Suprapubic skin (tissue), 4 donors: ENCODE data around the gene ZNF615. TPM values are rescaled to one million over a fixed set of nuclear protein-coding genes. Genes with fewer than 3 reads are reported as not detected.
A peak's percentile ranks its signal among the peaks of the same experiment; 100 is the strongest.
"Not testable (repeated sequence)": the region's sequence is repeated elsewhere in the genome, so short reads cannot be mapped to it uniquely, and the experiment has no call there.

Source experiments
- DNase-seq, 2 donors: peaks; one replicate each; pipeline ENCODE4 v3.0.0-alpha.2; 2019; ENCODE audit warnings: low spot score in 2 of 2
- H3K27ac ChIP-seq: fragments of 200-600 bp; sonication (generic); one replicate; pipeline ENCODE4 v1.5.1; 2019
- H3K27me3 ChIP-seq: fragments of 200-600 bp; sonication (generic); one replicate; pipeline ENCODE4 v1.5.1; 2019
- H3K36me3 ChIP-seq: fragments of 200-600 bp; sonication (generic); one replicate; pipeline ENCODE4 v1.5.1; 2019
- H3K4me1 ChIP-seq: fragments of 200-600 bp; sonication (generic); one replicate; pipeline ENCODE4 v1.5.1; 2019
- H3K4me3 ChIP-seq: fragments of 200-600 bp; sonication (generic); one replicate; pipeline ENCODE4 v1.5.1; 2019; ENCODE audit warnings: mild to moderate bottlenecking
- H3K9me3 ChIP-seq: fragments of 200-600 bp; sonication (generic); one replicate; pipeline ENCODE4 v1.5.1; 2019
- EP300 ChIP-seq: sonication (generic); formaldehyde crosslinking; IDR thresholded peaks from one replicate; pipeline ENCODE4 v1.6.1; 2017; ENCODE audit warnings: antibody characterized with exemption
- POLR2A ChIP-seq, 2 donors: fragments of 450-650 bp; IDR thresholded peaks; one replicate each; pipeline ENCODE4 v1.6.1; 2017; ENCODE audit warnings: antibody characterized with exemption in 2 of 2, mild to moderate bottlenecking in 2 of 2, moderate library complexity in 2 of 2
- POLR2AphosphoS5 ChIP-seq, 3 donors: sonication (generic); formaldehyde crosslinking; IDR thresholded peaks; one replicate each; pipeline ENCODE4 v1.6.1; 2017; ENCODE audit warnings: antibody characterized with exemption in 3 of 3
- WGBS: methylation state at CpG from one replicate; pipeline ENCODE4 v1.1.5; 2018; 5-methylcytosine and 5-hydroxymethylcytosine counted together
- total RNA-seq, 4 donors: library from RNA; depleted of rRNA; stranded (reverse); fragments of >200 nt; gene quantifications; one replicate each; pipeline ENCODE4 v1.1.0, GENCODE V29; 2016
- TF ChIP-seq, protein P1 (sequence below), 2 donors: fragments of 200-600 bp in 1 of 2; fragments of 450-650 bp in 1 of 2; sonication (generic) in 1 of 2; IDR thresholded peaks; one replicate each; pipeline ENCODE4 v1.5.1; 2016 to 2019; ENCODE audit warnings: antibody characterized with exemption in 2 of 2, mild to moderate bottlenecking in 1 of 2, moderate library complexity in 1 of 2

The ZNF615 gene
- total RNA-seq, 4 donors from 2014 or later, result 10.2 to 19.6 (median 13.6) TPM

DNA sequence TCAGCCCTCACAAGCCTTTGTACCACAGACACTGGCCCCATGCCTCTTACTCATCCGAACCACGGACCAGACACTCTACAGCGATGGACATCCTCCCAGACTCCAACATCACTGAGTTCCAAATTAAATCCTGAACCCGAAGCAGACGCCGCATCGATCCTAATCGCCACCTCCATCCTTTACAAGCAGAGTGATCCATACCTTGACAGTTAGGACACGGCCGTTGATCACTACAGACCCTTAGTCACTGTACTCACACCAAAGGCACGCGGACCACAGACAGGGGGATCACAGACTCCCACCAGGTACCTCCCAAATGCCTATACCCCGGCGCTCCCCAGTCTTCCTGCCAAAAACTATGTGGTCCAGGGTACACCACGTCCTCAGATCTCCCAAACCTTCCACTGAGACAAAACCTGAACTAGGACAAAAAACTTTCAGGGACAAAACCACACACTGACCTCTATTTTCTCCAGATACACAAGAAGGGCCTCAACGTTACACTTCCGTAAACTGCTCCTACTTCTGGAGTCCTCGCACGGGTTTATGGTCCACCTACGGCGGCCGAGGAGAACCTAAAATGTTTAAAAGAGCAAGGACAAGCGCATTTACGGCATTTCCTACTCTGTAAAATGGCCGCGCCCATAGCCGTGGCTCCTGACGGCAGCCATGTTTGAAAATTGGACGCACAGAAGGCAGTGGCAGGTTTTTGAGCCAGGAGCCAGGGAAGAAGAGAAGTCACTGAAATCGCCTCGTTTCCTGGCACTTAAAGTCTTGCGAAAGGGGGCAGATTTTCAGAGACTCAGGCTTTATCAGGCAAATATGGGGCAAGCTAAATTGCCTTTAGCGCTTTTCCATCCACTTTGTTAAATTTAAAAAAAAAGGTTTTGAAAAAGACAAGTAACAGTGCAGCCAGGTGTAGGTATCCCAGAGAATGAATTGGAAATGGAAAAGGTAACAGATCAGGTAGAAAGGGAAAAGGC is 21.4 kb downstream of the ZNF615 start, which contains the start of gene ZNF350:
Gene ZNF350, minus strand, starts transcription at position 532 of the 983 bp plus-strand sequence. CDS start 12,480 bp downstream, outside the sequence.
- peak; percentile 93 for DNase-seq
- 2% methylated on average over 33 of the region's 33 CpGs for WGBS
- TF ChIP-seq, protein P1, sequence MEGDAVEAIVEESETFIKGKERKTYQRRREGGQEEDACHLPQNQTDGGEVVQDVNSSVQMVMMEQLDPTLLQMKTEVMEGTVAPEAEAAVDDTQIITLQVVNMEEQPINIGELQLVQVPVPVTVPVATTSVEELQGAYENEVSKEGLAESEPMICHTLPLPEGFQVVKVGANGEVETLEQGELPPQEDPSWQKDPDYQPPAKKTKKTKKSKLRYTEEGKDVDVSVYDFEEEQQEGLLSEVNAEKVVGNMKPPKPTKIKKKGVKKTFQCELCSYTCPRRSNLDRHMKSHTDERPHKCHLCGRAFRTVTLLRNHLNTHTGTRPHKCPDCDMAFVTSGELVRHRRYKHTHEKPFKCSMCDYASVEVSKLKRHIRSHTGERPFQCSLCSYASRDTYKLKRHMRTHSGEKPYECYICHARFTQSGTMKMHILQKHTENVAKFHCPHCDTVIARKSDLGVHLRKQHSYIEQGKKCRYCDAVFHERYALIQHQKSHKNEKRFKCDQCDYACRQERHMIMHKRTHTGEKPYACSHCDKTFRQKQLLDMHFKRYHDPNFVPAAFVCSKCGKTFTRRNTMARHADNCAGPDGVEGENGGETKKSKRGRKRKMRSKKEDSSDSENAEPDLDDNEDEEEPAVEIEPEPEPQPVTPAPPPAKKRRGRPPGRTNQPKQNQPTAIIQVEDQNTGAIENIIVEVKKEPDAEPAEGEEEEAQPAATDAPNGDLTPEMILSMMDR (IDR thresholded peaks at IDR 0.05), result no peak
- TF ChIP-seq POLR2A (IDR thresholded peaks at IDR 0.05) (peak in 1 of 2 donors; percentile 50), EP300 (no peak), POLR2AphosphoS5 (IDR thresholded peaks at IDR 0.05) (peak in 2 of 3 donors; percentile 87 to 97)
- Histone ChIP-seq H3K4me3 (peak within 1 kb of the TSS; percentile 93), H3K9me3 (peaks cover 32% of the 10 kb centered on the region), H3K27me3 (no peaks in the 10 kb centered on the region), H3K4me1 (peaks cover 19% of the 10 kb centered on the region), H3K36me3 (peaks cover 4% of the 10 kb centered on the region), H3K27ac (peak within 1 kb of the TSS; percentile 86)

DNA sequence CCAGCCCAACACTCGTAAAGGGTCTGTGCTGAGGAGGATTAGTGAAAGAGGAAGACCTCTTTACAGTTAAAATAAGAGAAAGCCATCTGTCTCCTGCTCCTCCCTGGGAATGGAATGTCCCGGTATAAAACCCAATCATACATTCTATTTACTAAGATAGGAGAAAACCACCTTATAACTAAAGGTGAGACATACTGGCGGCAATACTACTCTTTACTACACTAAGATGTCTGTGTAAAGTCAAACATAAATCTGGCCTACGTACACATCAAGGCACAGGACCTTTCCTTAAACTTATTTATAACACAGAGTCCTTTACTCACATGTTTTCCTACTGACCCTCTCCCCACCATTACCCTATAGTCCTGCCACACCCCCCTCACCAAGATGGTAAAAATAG is 24.6 kb downstream of the ZNF615 start:
- WGBS, result 90% methylated on average over 4 of the region's 4 CpGs
- no peak for TF ChIP-seq POLR2A (IDR thresholded peaks at IDR 0.05)
- no peak for TF ChIP-seq EP300
- no peak for TF ChIP-seq POLR2AphosphoS5 (IDR thresholded peaks at IDR 0.05)
- TF ChIP-seq, protein P1 (IDR thresholded peaks at IDR 0.05), result no peak
- H3K9me3 ChIP-seq, result peaks cover 41% of the 10 kb centered on the region
- no peak overlapping the region for H3K4me3 ChIP-seq
- no peaks in the 10 kb centered on the region for H3K27me3 ChIP-seq
- DNase-seq, result no peak
- H3K27ac ChIP-seq, result no peak overlapping the region
- peaks cover 28% of the 10 kb centered on the region for H3K36me3 ChIP-seq
- H3K4me1 ChIP-seq, result peaks cover 19% of the 10 kb centered on the region

- 70% methylated on average over 6 of the region's 6 CpGs for WGBS
- H3K4me1 ChIP-seq, result peaks cover 11% of the 10 kb centered on the region
- not testable (repeated sequence) for DNase-seq, H3K4me3 ChIP-seq, H3K27ac ChIP-seq, H3K27me3 ChIP-seq
- H3K9me3 ChIP-seq, result peaks cover 58% of the 10 kb centered on the region
- peaks cover 37% of the 10 kb centered on the region for H3K36me3 ChIP-seq
Observed at GRCh38 chr19:51980926-51981325, 27.1 kb downstream of the ZNF615 start.

GRCh38 chr19:51980116-51980736 is 27.8 kb downstream of the ZNF615 start:
- Histone ChIP-seq H3K9me3 (peaks cover 62% of the 10 kb centered on the region), H3K27me3 (no peaks in the 10 kb centered on the region), H3K4me1 (peaks cover 4% of the 10 kb centered on the region), H3K4me3 (no peak overlapping the region), H3K27ac (no peak overlapping the region), H3K36me3 (peaks cover 42% of the 10 kb centered on the region)
- WGBS, result 93% methylated on average over 6 of the region's 6 CpGs
- TF ChIP-seq, protein P1 (IDR thresholded peaks at IDR 0.05), result no peak
- TF ChIP-seq POLR2A (IDR thresholded peaks at IDR 0.05), result no peak
- no peak for TF ChIP-seq EP300
- no peak for TF ChIP-seq POLR2AphosphoS5 (IDR thresholded peaks at IDR 0.05)
- DNase-seq, result no peak

GRCh38 chr19:51978882-51979281 is 29.1 kb downstream of the ZNF615 start:
- Histone ChIP-seq H3K9me3 (peaks cover 65% of the 10 kb centered on the region), H3K27ac (no peak overlapping the region), H3K36me3 (peaks cover 53% of the 10 kb centered on the region), H3K4me3 (no peak overlapping the region), H3K4me1 (no peaks in the 10 kb centered on the region), H3K27me3 (no peaks in the 10 kb centered on the region)
- TF ChIP-seq EP300, result no peak
- no peak for TF ChIP-seq POLR2A (IDR thresholded peaks at IDR 0.05)
- TF ChIP-seq POLR2AphosphoS5 (IDR thresholded peaks at IDR 0.05), result no peak
- TF ChIP-seq, protein P1 (IDR thresholded peaks at IDR 0.05), result no peak
- WGBS, result 88% methylated on average over 4 of the region's 4 CpGs
- DNase-seq, result no peak
